Measurements from ENCODE around the gene FRAS1.
"Not testable (repeated sequence)": the region's sequence is repeated elsewhere in the genome, so short reads cannot be mapped to it uniquely, and the experiment has no call there.

Gene FRAS1

DNA sequence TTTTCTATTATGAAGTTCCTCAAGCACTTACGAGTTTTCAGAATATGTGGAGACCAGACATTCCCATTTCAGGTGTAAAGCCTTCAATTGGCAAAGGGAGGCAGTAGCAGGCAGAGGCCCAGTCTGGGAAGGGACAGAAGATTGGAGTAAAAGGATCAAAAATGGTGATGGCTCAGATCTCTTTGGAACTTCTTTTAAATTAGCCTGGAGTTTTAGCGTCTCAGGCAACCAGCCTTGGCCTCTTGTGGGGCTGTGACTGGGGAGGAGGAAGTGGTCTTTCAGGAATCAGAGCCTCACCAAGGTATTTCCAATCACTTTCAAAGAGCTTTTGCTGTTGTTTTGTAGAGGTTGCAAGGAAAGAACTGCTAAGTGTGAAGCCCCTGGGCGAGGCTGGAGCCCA lies 239.1 kb downstream of the FRAS1 start:
- DNase-seq = no peak

DNA sequence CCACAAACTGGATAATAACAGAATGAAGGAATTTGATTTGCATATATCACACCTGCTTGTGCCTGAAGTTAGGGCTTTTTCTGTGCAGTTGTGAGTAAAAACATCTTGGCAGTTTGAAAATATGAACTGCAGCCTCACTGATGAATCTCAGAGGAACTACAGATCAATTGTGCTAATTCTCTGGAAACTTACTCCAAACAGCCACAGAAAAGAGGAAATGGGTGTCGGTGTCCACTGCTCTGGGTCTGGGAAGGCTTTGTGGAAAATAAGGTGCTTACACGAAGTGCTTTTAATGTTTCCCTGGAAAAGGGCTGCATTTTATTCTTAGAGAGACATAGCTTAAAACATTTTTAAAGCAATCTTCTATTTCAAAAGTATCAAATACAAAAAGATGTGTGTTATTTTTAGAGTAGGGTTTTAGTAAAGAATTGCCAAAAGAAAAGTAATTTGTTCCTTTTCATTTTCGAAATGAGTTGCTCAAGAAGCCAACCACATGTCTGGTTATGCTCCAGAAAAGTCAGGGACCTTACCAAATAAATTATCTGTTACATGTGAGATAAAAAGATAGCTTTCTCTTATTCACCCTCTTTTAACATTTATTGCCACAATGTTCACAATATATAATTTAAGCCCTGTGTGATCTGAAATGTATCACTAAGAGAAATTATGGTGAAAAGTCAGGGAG lies 240.1 kb downstream of the FRAS1 start:
- no peak for DNase-seq

GRCh38 chr4:78298618-78299017 lies 241.5 kb downstream of the FRAS1 start:
- no peak for DNase-seq

DNA sequence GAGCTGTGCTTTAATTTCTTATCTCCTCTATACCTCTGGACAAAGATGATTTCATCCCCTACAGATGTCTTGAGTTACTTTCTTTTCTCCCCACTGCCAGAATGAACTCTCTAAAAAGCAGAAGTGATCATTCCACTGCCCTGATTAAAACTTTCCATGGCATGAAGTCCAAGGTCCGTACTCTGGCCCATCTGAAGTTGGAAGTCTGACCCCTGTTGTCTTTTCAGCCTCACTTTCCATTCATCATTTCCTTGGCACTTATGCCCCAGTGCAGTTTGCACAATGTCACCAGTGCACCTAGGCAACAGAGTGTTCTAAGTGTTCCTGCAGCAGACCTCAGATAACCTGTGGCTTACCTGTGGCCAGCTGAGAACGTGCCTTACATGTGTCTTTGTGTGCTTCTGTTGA lies 242.4 kb downstream of the FRAS1 start:
- no peak for DNase-seq

DNA sequence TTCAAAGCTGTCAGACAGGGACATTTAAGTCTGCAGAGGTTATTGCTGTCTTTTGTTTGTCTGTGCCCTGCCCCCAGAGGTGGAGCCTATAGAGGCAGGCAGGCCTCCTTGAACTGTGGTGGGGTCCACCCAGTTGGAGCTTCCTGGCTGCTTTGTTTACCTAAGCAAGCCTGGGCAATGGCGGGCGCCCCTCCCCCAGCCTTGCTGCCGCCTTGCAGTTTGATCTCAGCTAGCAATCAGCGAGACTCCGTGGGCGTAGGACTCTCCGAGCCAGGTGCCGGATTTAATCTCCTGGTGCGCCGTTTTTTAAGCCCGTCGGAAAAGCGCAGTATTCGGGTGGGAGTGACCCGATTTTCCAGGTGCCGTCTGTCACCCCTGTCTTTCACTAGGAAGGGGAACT lies 250.1 kb downstream of the FRAS1 start:
- DNase-seq = not testable (repeated sequence)

DNA sequence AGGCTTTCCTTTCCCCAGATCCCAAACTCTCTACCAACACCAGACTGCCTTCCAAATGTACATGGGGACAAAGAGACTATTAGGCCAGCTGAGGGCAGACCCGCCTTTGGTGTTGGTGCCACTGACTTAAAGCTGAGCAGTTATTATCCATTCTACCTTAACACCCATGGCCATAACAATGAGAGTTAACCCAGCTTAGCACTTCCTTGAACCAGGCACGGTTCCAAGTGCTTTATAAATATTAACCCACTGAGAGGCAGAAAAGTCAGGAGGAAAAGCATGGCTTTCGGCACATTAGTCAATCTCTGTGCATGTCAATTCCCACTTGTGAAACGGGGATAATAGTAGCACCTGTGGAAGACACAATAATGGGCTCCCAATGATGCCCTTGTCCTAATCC lies 251.4 kb downstream of the FRAS1 start:
- DNase-seq = no peak

DNA sequence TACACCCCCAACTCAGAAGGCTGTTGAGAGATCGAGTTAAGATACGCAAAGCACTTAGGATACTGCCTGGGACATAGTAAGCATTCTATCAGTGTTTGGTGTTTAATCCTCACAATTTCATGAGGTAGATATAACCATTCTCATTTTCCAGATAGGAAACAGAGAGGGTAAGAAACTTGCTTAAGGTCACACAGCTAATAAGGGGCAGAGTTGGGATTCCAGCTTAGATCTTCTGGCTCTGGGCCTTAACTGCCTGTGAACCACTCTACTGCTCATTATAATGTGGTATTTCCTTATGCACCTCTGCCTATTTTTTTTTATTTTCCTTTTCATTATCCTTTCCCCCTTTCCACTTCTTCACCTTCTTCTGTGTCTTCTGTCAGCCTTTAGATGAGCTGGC lies 252.2 kb downstream of the FRAS1 start:
- DNase-seq = no peak

- no peak for DNase-seq
Measured at GRCh38 chr4:78310007-78310739, 253.1 kb downstream of the FRAS1 start.

DNA sequence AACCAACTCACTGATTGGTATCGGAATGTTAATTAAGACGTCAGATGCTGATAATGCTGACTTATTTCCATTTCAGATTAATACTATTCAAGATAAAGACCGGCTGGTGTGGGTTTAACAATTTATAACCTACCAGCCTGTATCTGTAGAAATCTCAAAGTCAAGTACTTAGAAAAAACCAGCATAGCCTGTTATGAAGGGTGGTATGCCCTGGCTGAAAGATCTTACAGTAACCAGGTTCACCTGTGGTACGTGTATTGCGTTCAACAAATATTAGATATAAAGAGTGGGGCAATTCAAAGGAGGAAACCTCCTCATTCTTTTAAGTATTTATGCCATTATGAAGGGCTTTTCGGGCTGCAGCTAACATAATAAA lies 253.6 kb downstream of the FRAS1 start:
- DNase-seq = no peak

DNA sequence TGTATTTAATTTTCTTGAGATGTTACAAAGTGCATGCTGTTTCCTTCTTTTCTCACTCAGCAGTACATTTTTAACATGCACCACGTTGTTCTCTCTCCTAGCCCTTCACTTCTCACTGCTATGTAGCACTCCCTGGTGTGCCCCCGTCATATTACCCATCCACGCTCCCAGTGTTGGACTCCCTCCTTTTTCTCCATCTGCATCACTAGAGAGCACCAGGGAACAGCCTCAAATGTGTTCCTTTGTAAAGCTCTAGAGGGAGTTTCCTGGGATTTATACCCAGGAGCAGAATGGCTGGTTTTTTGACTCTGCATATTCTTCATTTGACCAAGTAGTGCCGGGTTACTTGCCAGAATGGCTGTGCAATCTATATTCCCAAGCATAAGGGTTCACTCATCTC lies 254.2 kb downstream of the FRAS1 start:
- no peak for DNase-seq

DNA sequence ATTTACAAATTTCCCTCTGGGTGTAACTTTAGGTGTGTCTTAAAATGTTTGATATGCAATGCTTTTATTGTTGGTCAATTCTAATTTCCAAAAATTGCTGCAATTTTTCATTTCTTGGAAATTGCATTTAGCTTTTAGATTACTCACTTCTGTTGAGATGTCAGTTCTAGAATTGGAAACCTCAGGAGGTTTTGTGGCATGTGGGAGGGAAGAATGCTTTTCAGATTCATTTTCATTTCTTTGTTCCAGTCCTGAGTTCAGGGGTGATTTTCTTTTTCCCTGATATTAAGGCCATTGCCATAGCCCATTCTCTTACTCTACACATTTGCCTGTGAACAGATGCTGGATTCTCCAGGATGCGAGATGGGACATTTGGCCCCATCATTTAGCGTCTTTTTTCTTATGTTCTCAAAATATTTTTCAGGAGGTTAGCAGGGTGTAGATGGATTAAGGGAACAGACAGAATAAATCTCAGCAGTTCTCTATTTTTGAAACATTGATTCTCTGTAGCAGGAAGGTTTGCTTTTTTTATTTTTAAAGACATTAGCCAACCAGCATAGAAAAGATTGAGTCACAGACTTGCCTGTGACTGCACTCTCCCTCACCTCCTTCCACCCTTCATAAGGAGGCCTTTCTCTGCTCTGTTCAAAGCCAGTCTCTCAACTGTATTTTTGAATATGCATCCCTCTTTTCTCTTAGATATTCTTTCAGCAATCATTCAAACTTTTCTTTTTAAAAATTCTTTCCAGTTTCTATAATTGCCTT lies 256.0 kb downstream of the FRAS1 start:
- no peak for DNase-seq

DNA sequence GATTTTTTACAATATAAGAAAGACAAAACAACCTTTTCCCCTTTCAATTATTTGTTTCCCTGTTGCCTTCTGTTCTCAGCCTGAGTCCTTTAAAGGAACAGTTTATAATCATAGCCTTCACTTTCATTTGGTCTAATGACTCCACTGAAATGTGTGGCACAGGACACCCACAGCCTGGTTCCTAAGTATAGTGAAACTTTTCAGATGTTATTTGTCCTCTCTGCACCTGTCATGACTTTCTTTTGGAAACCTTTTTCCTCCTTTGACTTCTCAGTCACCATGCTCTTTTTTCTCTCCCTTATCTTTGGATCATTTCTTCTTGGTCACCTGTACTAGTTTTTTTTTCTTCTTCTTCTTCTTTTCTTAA lies 256.6 kb downstream of the FRAS1 start:
- no peak for DNase-seq

DNA sequence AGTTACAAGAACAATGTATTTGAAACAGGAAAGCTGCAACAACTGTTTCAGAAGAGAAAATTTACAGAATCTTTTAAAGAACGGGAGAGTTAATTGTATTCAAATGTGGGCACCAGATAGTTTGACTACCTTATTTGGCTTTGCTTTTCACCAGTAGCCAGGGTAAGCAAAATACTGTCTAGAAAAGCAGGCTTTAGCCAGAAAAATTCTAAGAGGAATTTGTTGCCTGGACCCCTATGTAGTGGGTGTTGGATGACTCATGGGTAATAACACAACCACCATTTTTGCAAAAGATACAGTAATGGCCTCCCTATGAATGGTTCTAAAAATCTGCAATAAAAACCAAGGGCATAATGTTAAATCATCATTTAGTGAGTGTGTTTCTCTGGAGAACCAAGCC lies 261.0 kb downstream of the FRAS1 start:
- no peak for DNase-seq

DNA sequence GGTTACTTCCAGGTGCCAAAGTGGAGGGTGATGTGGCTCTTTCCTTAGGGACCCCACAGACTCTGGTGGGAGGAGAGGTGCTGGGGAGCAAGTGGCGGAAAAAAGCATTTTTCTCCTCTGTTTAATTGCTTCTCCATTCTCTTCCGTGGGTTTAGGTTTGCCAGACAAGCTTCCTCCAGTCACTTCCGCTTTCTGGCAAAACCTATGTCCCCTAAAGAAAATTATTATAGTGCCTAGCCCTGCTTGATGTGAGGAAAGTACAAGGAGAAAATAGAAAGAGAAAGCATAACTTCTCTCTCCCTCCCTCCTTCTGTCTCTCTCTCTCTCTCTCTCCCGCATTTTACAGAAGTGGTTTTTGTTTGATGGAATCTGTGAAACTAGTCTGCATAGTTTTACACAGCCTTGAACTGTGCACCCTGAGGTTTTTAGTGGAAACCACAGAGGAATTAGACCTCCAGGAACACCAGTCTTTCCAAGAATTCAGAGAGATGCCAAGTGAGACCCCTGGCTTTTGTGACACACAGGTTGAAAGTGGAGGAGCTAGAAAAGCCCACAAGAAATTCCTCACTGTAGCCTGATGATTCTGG lies 263.3 kb downstream of the FRAS1 start:
- DNase-seq = no peak

- no peak for DNase-seq
Measured at GRCh38 chr4:78322032-78322431, 264.9 kb downstream of the FRAS1 start.

GRCh38 chr4:78323439-78323838 lies 266.3 kb downstream of the FRAS1 start:
- DNase-seq = no peak

- no peak for DNase-seq
Measured at GRCh38 chr4:78324625-78325024, 267.5 kb downstream of the FRAS1 start.

GRCh38 chr4:78325271-78326157 lies 268.4 kb downstream of the FRAS1 start:
- no peak for DNase-seq

DNA sequence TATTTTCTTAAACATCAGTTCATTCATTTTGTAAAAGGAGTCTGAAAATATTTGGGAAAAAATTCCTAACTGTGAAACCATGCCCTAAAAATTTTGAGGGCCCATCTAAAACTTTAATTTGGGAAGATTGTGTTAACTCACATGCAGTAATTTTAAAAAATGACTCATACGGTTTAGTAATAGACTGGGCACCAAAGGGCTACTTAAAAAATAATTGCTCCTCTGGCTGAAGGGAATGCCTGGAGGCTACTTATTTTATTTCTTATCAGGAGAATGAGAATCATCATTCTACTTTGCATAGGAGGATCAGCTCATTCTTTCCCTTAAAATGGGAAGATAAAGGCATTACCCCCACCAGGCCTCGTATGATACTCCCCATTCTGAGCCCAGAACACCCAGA lies 271.5 kb downstream of the FRAS1 start:
- not testable (repeated sequence) for DNase-seq

- no peak for DNase-seq
Measured at GRCh38 chr4:78331186-78331585, 274.1 kb downstream of the FRAS1 start.

DNA sequence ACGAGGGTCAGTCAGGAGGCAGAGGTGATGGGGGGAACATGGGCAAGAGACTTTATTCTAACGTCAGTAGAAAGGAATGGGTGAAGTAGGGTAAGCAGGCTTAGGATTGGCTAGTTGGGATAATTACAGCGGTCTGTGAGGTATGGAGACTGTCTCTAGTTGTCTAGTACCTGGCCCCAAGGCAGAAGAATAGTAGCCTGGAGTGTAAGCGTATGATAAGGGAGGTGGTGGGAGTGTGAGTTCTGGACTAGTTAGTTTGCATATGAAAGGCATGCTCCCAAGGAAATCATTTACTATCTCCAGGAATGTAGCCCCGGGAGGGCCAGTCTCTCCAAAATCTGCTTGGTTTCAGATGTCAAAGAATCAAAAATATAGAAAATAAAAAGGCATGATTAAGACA lies 274.8 kb downstream of the FRAS1 start:
- DNase-seq = no peak

GRCh38 chr4:78332976-78333375 lies 275.9 kb downstream of the FRAS1 start:
- no peak for DNase-seq

Data from GF-D8 (cell line).